ENCODE results near the gene UBXN7.
"Not testable (repeated sequence)": the region's sequence is repeated elsewhere in the genome, so short reads cannot be mapped to it uniquely, and the experiment has no call there.

UBXN7 gene

GRCh38 chr3:196409409-196409808 is 22.8 kb downstream of the UBXN7 start:
- DNase-seq (ENCODE audit: low spot score in 2 of 2) (no peak), ATAC-seq (replicated peaks; ENCODE audit: extremely low read depth, poor library complexity, severe bottlenecking) (no peak)
- Mint-ChIP-seq H3K4me3 (no peak overlapping the region), H3K9me3 (peaks cover 6% of the 10 kb centered on the region), H3K4me1 (peaks cover 33% of the 10 kb centered on the region), H3K27me3 (no peaks in the 10 kb centered on the region), H3K27ac (ENCODE audit: low read depth) (no peak overlapping the region), H3K36me3 (ENCODE audit: insufficient read depth) (peaks cover 10% of the 10 kb centered on the region)

GRCh38 chr3:196408565-196409300 is 23.5 kb downstream of the UBXN7 start:
- H3K9me3 Mint-ChIP-seq, result peaks cover 6% of the 10 kb centered on the region
- no peak overlapping the region for H3K27ac Mint-ChIP-seq (ENCODE audit: low read depth)
- DNase-seq (ENCODE audit: low spot score in 2 of 2) (no peak), ATAC-seq (replicated peaks; ENCODE audit: extremely low read depth, poor library complexity, severe bottlenecking) (no peak)
- peaks cover 29% of the 10 kb centered on the region for H3K4me1 Mint-ChIP-seq
- no peaks in the 10 kb centered on the region for H3K27me3 Mint-ChIP-seq
- peaks cover 10% of the 10 kb centered on the region for H3K36me3 Mint-ChIP-seq (ENCODE audit: insufficient read depth)
- no peak overlapping the region for H3K4me3 Mint-ChIP-seq

GRCh38 chr3:196406811-196407470 is 25.3 kb downstream of the UBXN7 start:
- no peak for DNase-seq (ENCODE audit: low spot score in 2 of 2)
- peaks cover 12% of the 10 kb centered on the region for H3K36me3 Mint-ChIP-seq (ENCODE audit: insufficient read depth)

GRCh38 chr3:196400331-196400730 is 31.9 kb downstream of the UBXN7 start:
- H3K27me3 Mint-ChIP-seq, result no peaks in the 10 kb centered on the region
- H3K4me3 Mint-ChIP-seq, result no peak overlapping the region
- no peaks in the 10 kb centered on the region for H3K9me3 Mint-ChIP-seq
- no peaks in the 10 kb centered on the region for H3K4me1 Mint-ChIP-seq
- peaks cover 17% of the 10 kb centered on the region for H3K36me3 Mint-ChIP-seq (ENCODE audit: insufficient read depth)
- DNase-seq (ENCODE audit: low spot score in 2 of 2) (no peak), ATAC-seq (replicated peaks; ENCODE audit: extremely low read depth, poor library complexity, severe bottlenecking) (no peak)
- H3K27ac Mint-ChIP-seq (ENCODE audit: low read depth), result no peak overlapping the region

More at GRCh38 chr3:196406811-196407470, 25.3 kb downstream of the UBXN7 start:
- no peak for ATAC-seq (replicated peaks; ENCODE audit: extremely low read depth, poor library complexity, severe bottlenecking)
- H3K9me3 Mint-ChIP-seq, result peaks cover 6% of the 10 kb centered on the region
- H3K4me1 Mint-ChIP-seq, result peaks cover 18% of the 10 kb centered on the region
- no peaks in the 10 kb centered on the region for H3K27me3 Mint-ChIP-seq
- H3K27ac Mint-ChIP-seq (ENCODE audit: low read depth), result no peak overlapping the region
- no peak overlapping the region for H3K4me3 Mint-ChIP-seq

DNA sequence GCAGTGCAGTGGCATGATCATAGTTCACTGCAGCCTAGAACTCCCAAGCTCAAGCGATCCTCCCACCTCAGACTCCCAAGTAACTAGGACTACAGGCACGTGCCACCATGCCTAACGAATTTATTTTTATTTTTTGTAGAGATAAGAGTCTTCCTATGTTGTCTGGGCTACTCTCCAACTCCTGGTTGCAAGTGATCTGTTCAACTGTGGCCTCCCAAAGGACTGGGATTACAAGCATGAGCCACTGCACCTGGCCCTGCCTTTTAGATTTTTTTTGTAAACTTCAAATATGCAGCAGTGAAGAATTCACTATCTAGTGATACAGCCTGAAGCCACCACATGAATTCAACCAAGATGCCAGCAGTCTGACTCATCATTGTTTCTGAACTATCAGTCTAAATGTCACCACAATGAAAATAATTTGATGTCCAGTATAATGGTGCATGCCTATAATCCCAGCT is 32.7 kb downstream of the UBXN7 start:
- Mint-ChIP-seq H3K4me3 (no peak overlapping the region), H3K9me3 (no peaks in the 10 kb centered on the region), H3K27ac (ENCODE audit: low read depth) (no peak overlapping the region), H3K4me1 (no peaks in the 10 kb centered on the region), H3K36me3 (ENCODE audit: insufficient read depth) (peaks cover 17% of the 10 kb centered on the region), H3K27me3 (no peaks in the 10 kb centered on the region)
- DNase-seq (ENCODE audit: low spot score in 2 of 2) (no peak), ATAC-seq (replicated peaks; ENCODE audit: extremely low read depth, poor library complexity, severe bottlenecking) (no peak)

GRCh38 chr3:196398782-196399181 is 33.4 kb downstream of the UBXN7 start:
- peaks cover 25% of the 10 kb centered on the region for H3K36me3 Mint-ChIP-seq (ENCODE audit: insufficient read depth)
- ATAC-seq (replicated peaks; ENCODE audit: extremely low read depth, poor library complexity, severe bottlenecking) (no peak), DNase-seq (ENCODE audit: low spot score in 2 of 2) (no peak)
- H3K27ac Mint-ChIP-seq (ENCODE audit: low read depth), result peak overlapping the region; percentile 62
- no peaks in the 10 kb centered on the region for H3K27me3 Mint-ChIP-seq
- H3K4me3 Mint-ChIP-seq, result no peak overlapping the region
- no peaks in the 10 kb centered on the region for H3K9me3 Mint-ChIP-seq
- H3K4me1 Mint-ChIP-seq, result no peaks in the 10 kb centered on the region

GRCh38 chr3:196397941-196398340 is 34.3 kb downstream of the UBXN7 start:
- DNase-seq (ENCODE audit: low spot score in 2 of 2), result no peak
- H3K27ac Mint-ChIP-seq (ENCODE audit: low read depth), result no peak overlapping the region
- H3K9me3 Mint-ChIP-seq, result no peaks in the 10 kb centered on the region
- H3K4me1 Mint-ChIP-seq, result no peaks in the 10 kb centered on the region
- H3K36me3 Mint-ChIP-seq (ENCODE audit: insufficient read depth), result peaks cover 28% of the 10 kb centered on the region
- no peaks in the 10 kb centered on the region for H3K27me3 Mint-ChIP-seq
- ATAC-seq (replicated peaks; ENCODE audit: extremely low read depth, poor library complexity, severe bottlenecking), result no peak
- H3K4me3 Mint-ChIP-seq, result no peak overlapping the region

- no peak overlapping the region for H3K27ac Mint-ChIP-seq (ENCODE audit: low read depth)
- ATAC-seq (replicated peaks; ENCODE audit: extremely low read depth, poor library complexity, severe bottlenecking) (no peak), DNase-seq (ENCODE audit: low spot score in 2 of 2) (no peak)
- H3K4me3 Mint-ChIP-seq, result no peak overlapping the region
- H3K9me3 Mint-ChIP-seq, result no peaks in the 10 kb centered on the region
- peaks cover 13% of the 10 kb centered on the region for H3K4me1 Mint-ChIP-seq
- H3K27me3 Mint-ChIP-seq, result no peaks in the 10 kb centered on the region
- peaks cover 50% of the 10 kb centered on the region for H3K36me3 Mint-ChIP-seq (ENCODE audit: insufficient read depth)
These were observed 42.1 kb downstream of the UBXN7 start for GRCh38 chr3:196390116-196390515.

GRCh38 chr3:196388956-196389355 is 43.3 kb downstream of the UBXN7 start:
- no peak for DNase-seq (ENCODE audit: low spot score in 2 of 2)
- H3K27ac Mint-ChIP-seq (ENCODE audit: low read depth), result no peak overlapping the region
- no peak for ATAC-seq (replicated peaks; ENCODE audit: extremely low read depth, poor library complexity, severe bottlenecking)

DNA sequence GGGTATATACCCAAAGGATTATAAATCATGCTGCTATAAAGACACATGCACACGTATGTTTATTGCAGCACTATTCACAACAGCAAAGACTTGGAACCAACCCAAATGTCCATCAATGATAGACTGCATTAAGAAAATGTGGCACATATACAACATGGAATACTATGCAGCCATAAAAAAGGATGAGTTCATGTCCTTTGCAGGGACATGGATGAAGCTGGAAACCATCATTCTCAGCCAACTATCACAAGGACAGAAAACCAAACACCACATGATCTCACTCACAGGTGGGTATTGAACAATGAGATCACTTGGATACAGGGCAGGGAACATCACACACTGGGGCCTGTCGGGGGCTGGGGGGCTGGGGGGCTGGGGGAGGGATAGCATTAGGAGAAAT is 44.3 kb downstream of the UBXN7 start:
- not testable (repeated sequence) for DNase-seq (ENCODE audit: low spot score in 2 of 2); H3K27me3 Mint-ChIP-seq; H3K9me3 Mint-ChIP-seq; H3K4me3 Mint-ChIP-seq; H3K27ac Mint-ChIP-seq (ENCODE audit: low read depth); ATAC-seq (replicated peaks; ENCODE audit: extremely low read depth, poor library complexity, severe bottlenecking)
- peaks cover 30% of the 10 kb centered on the region for H3K4me1 Mint-ChIP-seq
- H3K36me3 Mint-ChIP-seq (ENCODE audit: insufficient read depth), result peaks cover 42% of the 10 kb centered on the region

More at GRCh38 chr3:196388956-196389355, 43.3 kb downstream of the UBXN7 start:
- peaks cover 20% of the 10 kb centered on the region for H3K4me1 Mint-ChIP-seq
- no peaks in the 10 kb centered on the region for H3K27me3 Mint-ChIP-seq
- no peak overlapping the region for H3K4me3 Mint-ChIP-seq
- H3K36me3 Mint-ChIP-seq (ENCODE audit: insufficient read depth), result peaks cover 47% of the 10 kb centered on the region
- H3K9me3 Mint-ChIP-seq, result no peaks in the 10 kb centered on the region

DNA sequence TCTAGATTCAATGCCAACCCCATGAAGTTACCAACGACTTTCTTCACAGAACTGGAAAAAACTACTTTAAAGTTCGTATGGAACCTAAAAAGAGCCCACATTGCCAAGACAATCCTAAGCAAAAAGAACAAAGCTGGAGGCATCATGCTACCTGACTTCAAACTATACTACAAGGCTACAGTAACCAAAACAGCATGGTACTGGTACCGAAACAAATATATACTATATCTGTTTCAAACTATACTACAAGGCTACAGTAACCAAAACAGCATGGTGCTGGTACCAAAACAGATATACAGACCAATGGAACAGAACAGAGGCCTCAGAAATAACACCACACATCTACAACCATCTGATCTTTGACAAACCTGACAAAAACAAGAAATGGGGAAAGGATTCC is 45.4 kb downstream of the UBXN7 start:
- DNase-seq (ENCODE audit: low spot score in 2 of 2), result not testable (repeated sequence)

DNA sequence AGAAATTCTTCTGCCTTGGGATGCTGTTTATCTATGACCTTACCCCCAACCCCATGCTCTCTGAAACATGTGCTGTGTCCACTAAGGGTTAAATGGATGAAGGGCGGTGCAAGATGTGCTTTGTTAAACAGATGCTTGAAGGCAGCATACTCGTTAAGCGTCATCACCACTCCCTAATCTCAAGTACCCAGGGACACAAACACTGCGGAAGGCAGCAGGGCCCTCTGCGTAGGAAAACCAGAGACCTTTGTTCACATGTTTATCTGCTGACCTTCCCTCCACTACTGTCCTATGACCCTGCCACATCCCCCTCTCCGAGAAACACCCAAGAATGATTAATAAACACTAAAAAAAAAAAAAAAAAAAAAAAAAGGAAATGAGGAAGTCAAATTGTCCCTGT is 46.2 kb downstream of the UBXN7 start:
- peaks cover 28% of the 10 kb centered on the region for H3K36me3 Mint-ChIP-seq (ENCODE audit: insufficient read depth)
- H3K4me3 Mint-ChIP-seq, H3K9me3 Mint-ChIP-seq: not testable (repeated sequence)

More for the DNA sequence above, 45.4 kb downstream of the UBXN7 start:
- not testable (repeated sequence) for H3K4me3 Mint-ChIP-seq; ATAC-seq (replicated peaks; ENCODE audit: extremely low read depth, poor library complexity, severe bottlenecking); H3K27me3 Mint-ChIP-seq; H3K9me3 Mint-ChIP-seq; H3K27ac Mint-ChIP-seq (ENCODE audit: low read depth)
- Mint-ChIP-seq H3K4me1 (peaks cover 32% of the 10 kb centered on the region), H3K36me3 (ENCODE audit: insufficient read depth) (peaks cover 34% of the 10 kb centered on the region)

GRCh38 chr3:196385446-196385845 is 46.8 kb downstream of the UBXN7 start:
- H3K27ac Mint-ChIP-seq (ENCODE audit: low read depth); DNase-seq (ENCODE audit: low spot score in 2 of 2); H3K4me3 Mint-ChIP-seq; H3K27me3 Mint-ChIP-seq; H3K9me3 Mint-ChIP-seq; ATAC-seq (replicated peaks; ENCODE audit: extremely low read depth, poor library complexity, severe bottlenecking): not testable (repeated sequence)
- peaks cover 40% of the 10 kb centered on the region for H3K4me1 Mint-ChIP-seq
- H3K36me3 Mint-ChIP-seq (ENCODE audit: insufficient read depth), result peaks cover 23% of the 10 kb centered on the region

More for the DNA sequence above, 46.2 kb downstream of the UBXN7 start:
- H3K4me1 Mint-ChIP-seq, result peaks cover 39% of the 10 kb centered on the region
- not testable (repeated sequence) for DNase-seq (ENCODE audit: low spot score in 2 of 2); ATAC-seq (replicated peaks; ENCODE audit: extremely low read depth, poor library complexity, severe bottlenecking); H3K27ac Mint-ChIP-seq (ENCODE audit: low read depth); H3K27me3 Mint-ChIP-seq

Data from central memory CD8-positive, alpha-beta T cell (primary cell).